ENCODE measurements around the gene DEXI. TPM values are rescaled to one million over a fixed set of nuclear protein-coding genes. Genes with fewer than 3 reads are reported as not detected.

DEXI gene
- total RNA-seq, 1 donor from 2014 or later: 110 TPM

DNA sequence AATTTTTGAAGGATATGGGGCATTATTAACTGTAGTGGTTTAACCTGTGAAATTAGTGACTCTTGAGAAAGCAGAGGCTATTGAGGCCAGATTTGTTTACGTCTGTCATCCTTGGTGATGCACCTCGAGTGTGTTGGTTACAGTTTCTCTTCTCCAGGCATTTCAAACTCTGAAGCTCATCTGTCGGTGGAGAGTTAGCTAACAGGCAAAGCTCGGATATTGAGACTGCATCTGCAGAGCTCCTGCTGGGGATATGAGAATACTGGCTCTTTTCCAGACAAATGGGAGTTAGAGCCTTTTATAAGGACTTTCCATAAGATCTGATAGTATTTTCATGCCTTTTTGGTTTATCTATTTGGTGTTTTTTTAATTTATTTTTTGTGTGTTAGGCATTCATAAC lies 8.8 kb upstream of the DEXI start:
- intact Hi-C loops (cut with micrococcal nuclease): no loop called here
- H3K27ac ChIP-seq (replicated peaks): no peak overlapping the region
- H3K4me3 ChIP-seq: no peak overlapping the region
- no peaks in the 10 kb centered on the region for H3K27me3 ChIP-seq (ENCODE audit: low read depth)
- DNase-seq: no peak
- no peaks in the 10 kb centered on the region for H3K36me3 ChIP-seq
- H3K4me1 ChIP-seq: peaks cover 47% of the 10 kb centered on the region
- no peaks in the 10 kb centered on the region for H3K9me3 ChIP-seq (replicated peaks)
- TF ChIP-seq CTCF (IDR thresholded peaks at IDR 0.05; ENCODE audit: borderline replicate concordance): no peak

DNA sequence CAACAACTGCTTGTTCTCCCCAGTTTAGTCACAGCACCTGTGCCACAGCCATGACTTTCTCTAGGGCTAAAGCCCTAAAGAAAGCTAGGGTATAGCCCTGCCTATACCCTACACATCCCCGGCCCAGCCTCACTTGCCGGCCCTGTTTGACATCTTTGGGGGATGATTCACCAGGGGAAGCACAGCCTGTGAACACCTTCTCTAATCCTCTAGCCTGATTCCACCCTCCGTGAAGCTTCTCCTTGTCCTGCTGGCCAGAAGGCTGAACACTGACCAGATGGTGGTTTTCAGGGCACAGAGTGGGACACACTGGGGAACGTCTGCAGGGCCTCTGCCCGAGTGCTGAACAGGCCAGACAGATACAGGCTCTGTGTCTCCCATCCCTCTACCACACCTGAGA lies 8.1 kb upstream of the DEXI start:
- no peak for TF ChIP-seq CTCF (IDR thresholded peaks at IDR 0.05; ENCODE audit: borderline replicate concordance)
- Histone ChIP-seq H3K4me1 (peaks cover 54% of the 10 kb centered on the region), H3K27ac (replicated peaks) (no peak overlapping the region), H3K27me3 (ENCODE audit: low read depth) (no peaks in the 10 kb centered on the region), H3K36me3 (no peaks in the 10 kb centered on the region), H3K9me3 (replicated peaks) (no peaks in the 10 kb centered on the region), H3K4me3 (no peak overlapping the region)
- no peak for DNase-seq
- intact Hi-C loops (cut with micrococcal nuclease): no loop called here

DNA sequence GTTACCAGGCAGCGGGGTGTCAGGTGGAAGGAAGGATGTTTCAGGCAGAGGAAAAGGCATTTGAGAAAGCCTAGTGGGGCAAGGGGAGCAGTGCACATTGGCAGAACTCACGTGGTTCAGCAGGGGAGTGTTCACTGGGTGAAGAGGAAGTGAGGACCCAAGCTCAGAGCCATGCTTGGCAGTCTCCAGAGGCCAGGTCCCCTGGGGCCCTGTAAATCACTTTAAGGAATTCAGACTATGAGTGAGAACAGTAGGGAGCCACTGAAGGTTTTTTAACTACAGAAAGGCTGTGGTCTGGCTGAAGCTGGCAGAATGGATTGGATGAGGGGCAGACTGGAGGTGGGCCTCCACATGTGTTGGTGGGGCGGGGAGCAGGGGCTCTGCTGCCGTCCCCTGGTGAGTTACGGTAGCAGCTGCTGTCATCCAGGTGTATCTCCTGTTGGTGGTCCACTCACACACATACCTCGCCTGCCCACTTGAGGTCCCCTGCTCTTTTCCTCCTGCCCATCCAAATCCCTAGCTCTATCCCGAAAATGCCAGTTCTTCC lies 7.2 kb upstream of the DEXI start:
- H3K36me3 ChIP-seq: no peaks in the 10 kb centered on the region
- no peak for TF ChIP-seq CTCF (IDR thresholded peaks at IDR 0.05; ENCODE audit: borderline replicate concordance)
- no peak for DNase-seq
- H3K27me3 ChIP-seq (ENCODE audit: low read depth): no peaks in the 10 kb centered on the region
- no peaks in the 10 kb centered on the region for H3K9me3 ChIP-seq (replicated peaks)
- H3K4me3 ChIP-seq: no peak overlapping the region
- H3K27ac ChIP-seq (replicated peaks): no peak overlapping the region
- intact Hi-C loops (cut with micrococcal nuclease): no loop called here
- H3K4me1 ChIP-seq: peaks cover 60% of the 10 kb centered on the region

DNA sequence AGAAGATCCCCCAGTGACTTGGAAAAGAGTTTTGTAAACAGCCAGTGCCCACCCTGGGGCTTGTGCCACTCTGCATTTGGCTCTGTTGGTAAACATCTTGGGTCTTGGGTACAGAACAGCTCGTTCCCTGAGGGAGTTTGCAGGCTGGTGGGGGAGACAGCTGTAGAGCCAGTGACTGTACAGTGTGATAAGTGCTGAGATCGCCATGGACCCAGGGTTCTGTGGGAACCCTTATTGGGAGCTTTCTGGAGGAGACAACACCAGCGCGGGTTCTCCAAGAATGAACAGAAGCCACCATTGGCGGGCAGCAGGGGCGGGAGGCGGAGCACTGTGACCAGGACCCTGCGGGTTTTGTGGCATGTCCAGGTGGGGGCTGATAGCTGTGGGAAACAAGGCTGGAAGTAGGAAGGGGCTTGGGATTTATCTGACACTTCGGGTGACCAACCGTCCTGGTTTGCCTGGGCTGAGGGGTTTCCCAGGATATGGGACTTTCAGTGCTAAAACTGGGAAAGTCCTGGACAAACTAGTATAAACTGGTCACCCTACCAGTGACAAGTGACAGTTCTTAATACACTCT lies 5.0 kb upstream of the DEXI start:
- no peaks in the 10 kb centered on the region for H3K27me3 ChIP-seq (ENCODE audit: low read depth)
- H3K36me3 ChIP-seq: no peaks in the 10 kb centered on the region
- intact Hi-C loops (cut with micrococcal nuclease): no loop called here
- no peaks in the 10 kb centered on the region for H3K9me3 ChIP-seq (replicated peaks)
- peaks cover 67% of the 10 kb centered on the region for H3K4me1 ChIP-seq
- no peak overlapping the region for H3K27ac ChIP-seq (replicated peaks)
- DNase-seq: no peak
- no peak overlapping the region for H3K4me3 ChIP-seq
- TF ChIP-seq CTCF (IDR thresholded peaks at IDR 0.05; ENCODE audit: borderline replicate concordance): no peak

- no peak for TF ChIP-seq CTCF (IDR thresholded peaks at IDR 0.05; ENCODE audit: borderline replicate concordance)
- H3K27me3 ChIP-seq (ENCODE audit: low read depth): no peaks in the 10 kb centered on the region
- no peaks in the 10 kb centered on the region for H3K9me3 ChIP-seq (replicated peaks)
- no peak for DNase-seq
- H3K27ac ChIP-seq (replicated peaks): no peak overlapping the region
- intact Hi-C loops (cut with micrococcal nuclease): no loop called here
- H3K4me3 ChIP-seq: peak overlapping the region; percentile 99
- H3K36me3 ChIP-seq: no peaks in the 10 kb centered on the region
- peaks cover 67% of the 10 kb centered on the region for H3K4me1 ChIP-seq
These were observed 4.0 kb upstream of the DEXI start for GRCh38 chr16:10946308-10946707.

Measured in left ventricle myocardium inferior (tissue), 1 donor.